HEK293 (cell line): ENCODE data around the gene C2CD4C.
"Not testable (repeated sequence)": the region's sequence is repeated elsewhere in the genome, so short reads cannot be mapped to it uniquely, and the experiment has no call there.

Source experiments
- MEIS1 ChIP-seq: sonication (generic); formaldehyde crosslinking; IDR thresholded peaks from 2 replicates; pipeline ENCODE4 v1.8.1; 2022; ENCODE audit warnings: missing genetic modification reagents, mild to moderate bottlenecking, borderline replicate concordance
- SP2 ChIP-seq: fragments of 450-650 bp; formaldehyde crosslinking; IDR thresholded peaks from 2 replicates; pipeline ENCODE4 v1.5.1; 2016; ENCODE audit warnings: missing biosample characterization, missing genetic modification characterization
- ZNF184 ChIP-seq: fragments of 450-650 bp; IDR thresholded peaks from 2 replicates; pipeline ENCODE4 v1.5.1; 2018; ENCODE audit warnings: missing biosample characterization, mild to moderate bottlenecking, missing genetic modification characterization
- ZNF23 ChIP-seq: fragments of 450-650 bp; formaldehyde crosslinking; IDR thresholded peaks from 2 replicates; pipeline ENCODE4 v1.5.1; 2016; ENCODE audit warnings: missing biosample characterization, missing genetic modification characterization, borderline replicate concordance
- ZNF274 ChIP-seq, 2 experiments: fragments of 200-500 bp in 1 of 2; fragments of 450-650 bp in 1 of 2; sonication (Bioruptor generic) in 1 of 2; formaldehyde crosslinking in 1 of 2; IDR thresholded peaks; 2 replicates each; pipeline versions ENCODE4 v1.5.1 to v1.6.1; 2014 to 2016; ENCODE audit warnings: borderline replicate concordance in 1 of 2, inconsistent platforms in 1 of 2, low read length in 1 of 2, missing biosample characterization in 1 of 2, missing genetic modification characterization in 1 of 2
- ZNF560 ChIP-seq: fragments of 450-650 bp; formaldehyde crosslinking; IDR thresholded peaks from 2 replicates; pipeline ENCODE4 v1.5.1; 2017; ENCODE audit warnings: missing biosample characterization, missing genetic modification characterization, borderline replicate concordance
- ZNF792 ChIP-seq: fragments of 450-650 bp; formaldehyde crosslinking; IDR thresholded peaks from 2 replicates; pipeline ENCODE4 v1.5.1; 2016; ENCODE audit warnings: missing biosample characterization, missing genetic modification characterization
- TF ChIP-seq, protein P1 (sequence below): fragments of 450-650 bp; IDR thresholded peaks from 2 replicates; pipeline ENCODE4 v1.5.1; 2018; ENCODE audit warnings: missing biosample characterization, mild to moderate bottlenecking, missing genetic modification characterization
- TF ChIP-seq, protein P2 (sequence below): fragments of 450-650 bp; formaldehyde crosslinking; IDR thresholded peaks from 2 replicates; pipeline ENCODE4 v1.5.1; 2016; ENCODE audit warnings: missing biosample characterization, missing genetic modification characterization
- TF ChIP-seq, protein P3 (sequence below): fragments of 450-650 bp; formaldehyde crosslinking; IDR thresholded peaks from 2 replicates; pipeline ENCODE4 v1.5.1; 2016; ENCODE audit warnings: missing biosample characterization, missing genetic modification characterization
- TF ChIP-seq, protein P4 (sequence below): fragments of 450-650 bp; formaldehyde crosslinking; IDR thresholded peaks from 2 replicates; pipeline ENCODE4 v1.5.1; 2016; ENCODE audit warnings: missing biosample characterization, missing genetic modification characterization, low read depth
- TF ChIP-seq, protein P5 (sequence below): fragments of 450-650 bp; formaldehyde crosslinking; IDR thresholded peaks from 2 replicates; pipeline ENCODE4 v1.5.1; 2016; ENCODE audit warnings: missing biosample characterization, missing genetic modification characterization

DNA sequence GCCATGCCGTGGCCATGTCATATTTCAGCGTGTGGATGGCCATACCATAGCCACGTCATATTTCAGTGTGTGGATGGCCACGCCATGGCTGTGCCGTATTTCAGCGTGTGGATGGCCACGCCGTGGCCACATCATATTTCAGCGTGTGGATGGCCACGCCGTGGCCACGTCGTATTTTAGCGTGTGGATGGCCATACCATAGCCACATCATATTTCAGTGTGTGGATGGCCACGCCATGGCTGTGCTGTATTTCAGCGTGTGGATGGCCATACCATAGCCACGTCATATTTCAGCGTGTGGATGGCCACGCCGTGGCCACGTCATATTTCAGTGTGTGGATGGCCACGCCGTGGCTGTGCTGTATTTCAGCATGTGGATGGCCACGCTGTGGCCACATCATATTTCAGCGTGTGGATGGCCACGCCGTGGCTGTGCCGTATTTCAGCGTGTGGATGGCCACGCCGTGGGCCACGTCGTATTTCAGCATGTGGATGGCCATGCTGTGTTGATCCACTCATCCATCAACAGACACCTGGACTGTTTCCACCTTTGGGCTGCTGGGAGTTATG lies 42.0 kb upstream of the C2CD4C start:
- not testable (repeated sequence) for TF ChIP-seq MEIS1; ZNF23 (tag by site-specific recombination); SP2 (tag by site-specific recombination); ZNF560 (tag by site-specific recombination); ZNF792 (tag by site-specific recombination); ZNF184; ZNF274 (IDR thresholded peaks at IDR 0.05; ENCODE audit: low read length); ZNF274 (tag by site-specific recombination; IDR thresholded peaks at IDR 0.05; ENCODE audit: borderline replicate concordance)
- TF ChIP-seq, protein P1, sequence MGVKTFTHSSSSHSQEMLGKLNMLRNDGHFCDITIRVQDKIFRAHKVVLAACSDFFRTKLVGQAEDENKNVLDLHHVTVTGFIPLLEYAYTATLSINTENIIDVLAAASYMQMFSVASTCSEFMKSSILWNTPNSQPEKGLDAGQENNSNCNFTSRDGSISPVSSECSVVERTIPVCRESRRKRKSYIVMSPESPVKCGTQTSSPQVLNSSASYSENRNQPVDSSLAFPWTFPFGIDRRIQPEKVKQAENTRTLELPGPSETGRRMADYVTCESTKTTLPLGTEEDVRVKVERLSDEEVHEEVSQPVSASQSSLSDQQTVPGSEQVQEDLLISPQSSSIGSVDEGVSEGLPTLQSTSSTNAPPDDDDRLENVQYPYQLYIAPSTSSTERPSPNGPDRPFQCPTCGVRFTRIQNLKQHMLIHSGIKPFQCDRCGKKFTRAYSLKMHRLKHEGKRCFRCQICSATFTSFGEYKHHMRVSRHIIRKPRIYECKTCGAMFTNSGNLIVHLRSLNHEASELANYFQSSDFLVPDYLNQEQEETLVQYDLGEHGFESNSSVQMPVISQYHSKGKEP (tag by site-specific recombination), result not testable (repeated sequence)
- TF ChIP-seq, protein P2, sequence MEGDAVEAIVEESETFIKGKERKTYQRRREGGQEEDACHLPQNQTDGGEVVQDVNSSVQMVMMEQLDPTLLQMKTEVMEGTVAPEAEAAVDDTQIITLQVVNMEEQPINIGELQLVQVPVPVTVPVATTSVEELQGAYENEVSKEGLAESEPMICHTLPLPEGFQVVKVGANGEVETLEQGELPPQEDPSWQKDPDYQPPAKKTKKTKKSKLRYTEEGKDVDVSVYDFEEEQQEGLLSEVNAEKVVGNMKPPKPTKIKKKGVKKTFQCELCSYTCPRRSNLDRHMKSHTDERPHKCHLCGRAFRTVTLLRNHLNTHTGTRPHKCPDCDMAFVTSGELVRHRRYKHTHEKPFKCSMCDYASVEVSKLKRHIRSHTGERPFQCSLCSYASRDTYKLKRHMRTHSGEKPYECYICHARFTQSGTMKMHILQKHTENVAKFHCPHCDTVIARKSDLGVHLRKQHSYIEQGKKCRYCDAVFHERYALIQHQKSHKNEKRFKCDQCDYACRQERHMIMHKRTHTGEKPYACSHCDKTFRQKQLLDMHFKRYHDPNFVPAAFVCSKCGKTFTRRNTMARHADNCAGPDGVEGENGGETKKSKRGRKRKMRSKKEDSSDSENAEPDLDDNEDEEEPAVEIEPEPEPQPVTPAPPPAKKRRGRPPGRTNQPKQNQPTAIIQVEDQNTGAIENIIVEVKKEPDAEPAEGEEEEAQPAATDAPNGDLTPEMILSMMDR, result not testable (repeated sequence)
- TF ChIP-seq, protein P3, sequence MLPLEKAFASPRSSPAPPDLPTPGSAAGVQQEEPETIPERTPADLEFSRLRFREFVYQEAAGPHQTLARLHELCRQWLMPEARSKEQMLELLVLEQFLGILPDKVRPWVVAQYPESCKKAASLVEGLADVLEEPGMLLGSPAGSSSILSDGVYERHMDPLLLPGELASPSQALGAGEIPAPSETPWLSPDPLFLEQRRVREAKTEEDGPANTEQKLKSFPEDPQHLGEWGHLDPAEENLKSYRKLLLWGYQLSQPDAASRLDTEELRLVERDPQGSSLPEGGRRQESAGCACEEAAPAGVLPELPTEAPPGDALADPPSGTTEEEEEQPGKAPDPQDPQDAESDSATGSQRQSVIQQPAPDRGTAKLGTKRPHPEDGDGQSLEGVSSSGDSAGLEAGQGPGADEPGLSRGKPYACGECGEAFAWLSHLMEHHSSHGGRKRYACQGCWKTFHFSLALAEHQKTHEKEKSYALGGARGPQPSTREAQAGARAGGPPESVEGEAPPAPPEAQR (tag by site-specific recombination), result not testable (repeated sequence)
- TF ChIP-seq, protein P4, sequence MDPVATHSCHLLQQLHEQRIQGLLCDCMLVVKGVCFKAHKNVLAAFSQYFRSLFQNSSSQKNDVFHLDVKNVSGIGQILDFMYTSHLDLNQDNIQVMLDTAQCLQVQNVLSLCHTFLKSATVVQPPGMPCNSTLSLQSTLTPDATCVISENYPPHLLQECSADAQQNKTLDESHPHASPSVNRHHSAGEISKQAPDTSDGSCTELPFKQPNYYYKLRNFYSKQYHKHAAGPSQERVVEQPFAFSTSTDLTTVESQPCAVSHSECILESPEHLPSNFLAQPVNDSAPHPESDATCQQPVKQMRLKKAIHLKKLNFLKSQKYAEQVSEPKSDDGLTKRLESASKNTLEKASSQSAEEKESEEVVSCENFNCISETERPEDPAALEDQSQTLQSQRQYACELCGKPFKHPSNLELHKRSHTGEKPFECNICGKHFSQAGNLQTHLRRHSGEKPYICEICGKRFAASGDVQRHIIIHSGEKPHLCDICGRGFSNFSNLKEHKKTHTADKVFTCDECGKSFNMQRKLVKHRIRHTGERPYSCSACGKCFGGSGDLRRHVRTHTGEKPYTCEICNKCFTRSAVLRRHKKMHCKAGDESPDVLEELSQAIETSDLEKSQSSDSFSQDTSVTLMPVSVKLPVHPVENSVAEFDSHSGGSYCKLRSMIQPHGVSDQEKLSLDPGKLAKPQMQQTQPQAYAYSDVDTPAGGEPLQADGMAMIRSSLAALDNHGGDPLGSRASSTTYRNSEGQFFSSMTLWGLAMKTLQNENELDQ, result not testable (repeated sequence)
- TF ChIP-seq, protein P5, sequence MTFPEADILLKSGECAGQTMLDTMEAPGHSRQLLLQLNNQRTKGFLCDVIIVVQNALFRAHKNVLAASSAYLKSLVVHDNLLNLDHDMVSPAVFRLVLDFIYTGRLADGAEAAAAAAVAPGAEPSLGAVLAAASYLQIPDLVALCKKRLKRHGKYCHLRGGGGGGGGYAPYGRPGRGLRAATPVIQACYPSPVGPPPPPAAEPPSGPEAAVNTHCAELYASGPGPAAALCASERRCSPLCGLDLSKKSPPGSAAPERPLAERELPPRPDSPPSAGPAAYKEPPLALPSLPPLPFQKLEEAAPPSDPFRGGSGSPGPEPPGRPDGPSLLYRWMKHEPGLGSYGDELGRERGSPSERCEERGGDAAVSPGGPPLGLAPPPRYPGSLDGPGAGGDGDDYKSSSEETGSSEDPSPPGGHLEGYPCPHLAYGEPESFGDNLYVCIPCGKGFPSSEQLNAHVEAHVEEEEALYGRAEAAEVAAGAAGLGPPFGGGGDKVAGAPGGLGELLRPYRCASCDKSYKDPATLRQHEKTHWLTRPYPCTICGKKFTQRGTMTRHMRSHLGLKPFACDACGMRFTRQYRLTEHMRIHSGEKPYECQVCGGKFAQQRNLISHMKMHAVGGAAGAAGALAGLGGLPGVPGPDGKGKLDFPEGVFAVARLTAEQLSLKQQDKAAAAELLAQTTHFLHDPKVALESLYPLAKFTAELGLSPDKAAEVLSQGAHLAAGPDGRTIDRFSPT (tag by site-specific recombination), result not testable (repeated sequence)
